Caco-2 (cell line): ENCODE measurements around the gene LMAN2. TPM values are rescaled to one million over a fixed set of nuclear protein-coding genes. Genes with fewer than 3 reads are reported as not detected.
"Not testable (repeated sequence)": the region's sequence is repeated elsewhere in the genome, so short reads cannot be mapped to it uniquely, and the experiment has no call there.

Source experiments
- BruUV-seq: library from RNA; stranded (reverse); fragments of 400-500 nt; replicated peaks from 2 replicates; lab custom pipeline; 2021; lab: Mats Ljungman, UMichigan
- CTCF ChIA-PET: fragments of 300-600 bp; sonication (Branson Sonifier 250); formaldehyde crosslinking; loops from one replicate; lab custom pipeline; 2022; ENCODE audit warnings: antibody characterized with exemption; lab: Charles Lee
- POLR2A ChIA-PET: fragments of 300-600 bp; sonication (Branson Sonifier 250); formaldehyde crosslinking; loops from one replicate; lab custom pipeline; 2022; ENCODE audit warnings: antibody characterized with exemption; lab: Charles Lee
- DNase-seq, 2 experiments: peaks; one replicate each; pipeline versions ENCODE4 v3.0.0 to v3.0.0-alpha.2; 2020 to 2022
- H3K27me3 ChIP-seq: replicated peaks from 2 replicates; pipeline ENCODE4 v1.6.0; 2011; ENCODE audit warnings: low read length; ENCODE audit not compliant: control insufficient read depth, insufficient read depth
- H3K36me3 ChIP-seq: 2 replicates; pipeline ENCODE4 v1.5.1; 2011; ENCODE audit warnings: low read length; ENCODE audit not compliant: control insufficient read depth, insufficient read depth
- H3K4me1 ChIP-seq: fragments of 250-450 bp; sonication (Bioruptor Pico); 2 replicates; pipeline ENCODE4 v1.5.1; 2020; ENCODE audit warnings: mild to moderate bottlenecking
- H3K4me3 ChIP-seq: 2 replicates; pipeline ENCODE4 v1.5.1; 2011; ENCODE audit warnings: low read depth, mild to moderate bottlenecking, control low read depth, low read length
- H3K9me3 ChIP-seq: fragments of 250-450 bp; sonication (Bioruptor Pico); 2 replicates; pipeline ENCODE4 v1.5.1; 2020; ENCODE audit warnings: mild to moderate bottlenecking, moderate library complexity
- H3K27ac Mint-ChIP-seq: one replicate; pipeline ENCODE4 v1.8.0; 2022; ENCODE audit warnings: mixed read lengths; ENCODE audit not compliant: unreplicated experiment
- H3K27me3 Mint-ChIP-seq: one replicate; pipeline ENCODE4 v1.8.0; 2022; ENCODE audit warnings: mixed read lengths; ENCODE audit not compliant: insufficient read depth, unreplicated experiment
- H3K36me3 Mint-ChIP-seq: one replicate; pipeline ENCODE4 v1.8.0; 2022; ENCODE audit warnings: mild to moderate bottlenecking, mixed read lengths; ENCODE audit not compliant: insufficient read depth, unreplicated experiment
- H3K4me1 Mint-ChIP-seq: one replicate; pipeline ENCODE4 v1.8.0; 2022; ENCODE audit warnings: low read depth, mixed read lengths; ENCODE audit not compliant: unreplicated experiment
- H3K4me3 Mint-ChIP-seq: one replicate; pipeline ENCODE4 v1.8.0; 2022; ENCODE audit warnings: mild to moderate bottlenecking, moderate library complexity, mixed read lengths; ENCODE audit not compliant: unreplicated experiment
- H3K9me3 Mint-ChIP-seq: one replicate; pipeline ENCODE4 v1.8.0; 2022; ENCODE audit warnings: mixed read lengths; ENCODE audit not compliant: unreplicated experiment
- intact Hi-C: fragments of 100-400 bp; cut with micrococcal nuclease; formaldehyde crosslinking; loops from one replicate; pipeline ENCODE4 v1.10.0; 2022; ENCODE audit not compliant: unreplicated experiment
- total RNA-seq: library from RNA; stranded (reverse); gene quantifications from 2 replicates; pipeline ENCODE4 v1.2.3, GENCODE V29; 2022
- TF ChIP-seq, protein P1 (sequence below), 2 experiments: fragments of 200-600 bp in 1 of 2; IDR thresholded peaks; 1 replicate in 1 of 2; 2 replicates in 1 of 2; pipeline versions ENCODE4 v1.5.1 to v1.8.0; 2011 to 2022; ENCODE audit warnings: antibody characterized with exemption in 1 of 2, control low read depth in 1 of 2, inconsistent platforms in 1 of 2, low read depth in 1 of 2, low read length in 1 of 2, mild to moderate bottlenecking in 1 of 2, moderate library complexity in 1 of 2; ENCODE audit not compliant: insufficient read depth in 1 of 2, severe bottlenecking in 1 of 2, unreplicated experiment in 1 of 2

Gene LMAN2
- total RNA-seq, 1 experiment from 2014 or later, result 241 TPM

DNA sequence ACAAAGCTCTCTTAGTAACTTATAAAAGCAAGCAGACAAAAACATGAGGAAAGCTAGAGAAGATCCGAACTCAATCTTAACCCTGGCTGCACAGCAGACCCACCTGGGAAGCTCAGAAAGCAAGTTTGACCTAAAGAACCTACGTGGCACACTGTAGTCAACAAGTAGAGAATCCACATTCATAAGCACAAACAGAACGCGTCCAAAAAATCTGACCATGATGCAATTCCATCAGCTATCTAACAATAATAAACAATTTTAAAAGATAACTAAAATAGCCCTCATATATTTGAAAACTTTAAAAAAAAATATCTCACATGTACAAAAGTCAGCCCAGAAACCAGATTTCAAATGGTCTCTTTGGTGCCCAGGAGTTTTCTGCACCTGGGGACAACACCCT, 4.6 kb downstream of the LMAN2 start:
- Mint-ChIP-seq H3K9me3 (no peaks in the 10 kb centered on the region), H3K4me1 (peaks cover 19% of the 10 kb centered on the region), H3K36me3 (peaks cover 58% of the 10 kb centered on the region), H3K27ac (no peak overlapping the region), H3K27me3 (no peaks in the 10 kb centered on the region), H3K4me3 (no peak overlapping the region)
- no peak overlapping the region for H3K4me3 ChIP-seq
- BruUV-seq, result no TSS peak
- H3K4me1 ChIP-seq, result 0 out of 2 replicates have a peak, but pooled peaks cover 8% of the 10 kb centered on the region
- DNase-seq, result no peak
- 0 out of 2 replicates have a peak, but pooled peaks cover 2% of the 10 kb centered on the region for H3K36me3 ChIP-seq
- POLR2A ChIA-PET, result interaction anchor here (2.2 kb wide), 1 partner anchor 24 kb away, joined by 6 read pairs; no protein-coding TSS in a partner anchor
- TF ChIP-seq, protein P1, sequence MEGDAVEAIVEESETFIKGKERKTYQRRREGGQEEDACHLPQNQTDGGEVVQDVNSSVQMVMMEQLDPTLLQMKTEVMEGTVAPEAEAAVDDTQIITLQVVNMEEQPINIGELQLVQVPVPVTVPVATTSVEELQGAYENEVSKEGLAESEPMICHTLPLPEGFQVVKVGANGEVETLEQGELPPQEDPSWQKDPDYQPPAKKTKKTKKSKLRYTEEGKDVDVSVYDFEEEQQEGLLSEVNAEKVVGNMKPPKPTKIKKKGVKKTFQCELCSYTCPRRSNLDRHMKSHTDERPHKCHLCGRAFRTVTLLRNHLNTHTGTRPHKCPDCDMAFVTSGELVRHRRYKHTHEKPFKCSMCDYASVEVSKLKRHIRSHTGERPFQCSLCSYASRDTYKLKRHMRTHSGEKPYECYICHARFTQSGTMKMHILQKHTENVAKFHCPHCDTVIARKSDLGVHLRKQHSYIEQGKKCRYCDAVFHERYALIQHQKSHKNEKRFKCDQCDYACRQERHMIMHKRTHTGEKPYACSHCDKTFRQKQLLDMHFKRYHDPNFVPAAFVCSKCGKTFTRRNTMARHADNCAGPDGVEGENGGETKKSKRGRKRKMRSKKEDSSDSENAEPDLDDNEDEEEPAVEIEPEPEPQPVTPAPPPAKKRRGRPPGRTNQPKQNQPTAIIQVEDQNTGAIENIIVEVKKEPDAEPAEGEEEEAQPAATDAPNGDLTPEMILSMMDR (IDR thresholded peaks at IDR 0.05; ENCODE audit: insufficient read depth in 1 of 2, low read depth in 1 of 2, low read length in 1 of 2, severe bottlenecking in 1 of 2, unreplicated experiment in 1 of 2), result no peak
- CTCF ChIA-PET, result interaction anchor here (0.5 to 0.6 kb wide), 2 partner anchors 62 to 292 kb away, joined by 3 read pairs; no protein-coding TSS in a partner anchor
- no peaks in the 10 kb centered on the region for H3K9me3 ChIP-seq
- no peaks in the 10 kb centered on the region for H3K27me3 ChIP-seq
- intact Hi-C loops, result no loop called here

GRCh38 chr5:177344891-177345290, 6.6 kb downstream of the LMAN2 start:
- H3K36me3 ChIP-seq, result 0 out of 2 replicates have a peak, but pooled peaks cover 2% of the 10 kb centered on the region
- CTCF ChIA-PET, result no interaction called here
- H3K9me3 Mint-ChIP-seq, result no peaks in the 10 kb centered on the region

GRCh38 chr5:177343777-177344176, 7.7 kb downstream of the LMAN2 start:
- Mint-ChIP-seq H3K36me3 (peaks cover 72% of the 10 kb centered on the region), H3K9me3 (no peaks in the 10 kb centered on the region), H3K27ac (no peak overlapping the region), H3K4me1 (peaks cover 5% of the 10 kb centered on the region), H3K27me3 (no peaks in the 10 kb centered on the region), H3K4me3 (no peak overlapping the region)
- Histone ChIP-seq H3K4me1 (no peaks in the 10 kb centered on the region), H3K27me3 (no peaks in the 10 kb centered on the region), H3K36me3 (no peaks in the 10 kb centered on the region), H3K9me3 (no peaks in the 10 kb centered on the region), H3K4me3 (no peak overlapping the region)
- DNase-seq, result no peak
- POLR2A ChIA-PET, result interaction anchor here (0.7 kb wide), 1 partner anchor 316 kb away, joined by 5 read pairs; no protein-coding TSS in a partner anchor
- CTCF ChIA-PET, result interaction anchor here (0.8 to 0.9 kb wide), 2 partner anchors 34 to 40 kb away, joined by 3 to 4 read pairs; partner anchors contain the start of genes PRELID1 and RAB24
- TF ChIP-seq, protein P1 (IDR thresholded peaks at IDR 0.05; ENCODE audit: insufficient read depth in 1 of 2, low read depth in 1 of 2, low read length in 1 of 2, severe bottlenecking in 1 of 2, unreplicated experiment in 1 of 2), result no peak
- no TSS peak for BruUV-seq
- intact Hi-C loops, result no loop called here

More at GRCh38 chr5:177344891-177345290, 6.6 kb downstream of the LMAN2 start:
- no TSS peak for BruUV-seq
- Mint-ChIP-seq H3K4me3 (no peak overlapping the region), H3K4me1 (peaks cover 16% of the 10 kb centered on the region), H3K27ac (no peak overlapping the region), H3K27me3 (no peaks in the 10 kb centered on the region), H3K36me3 (peaks cover 67% of the 10 kb centered on the region)
- Histone ChIP-seq H3K4me3 (no peak overlapping the region), H3K4me1 (0 out of 2 replicates have a peak, but pooled peaks cover 1% of the 10 kb centered on the region), H3K9me3 (no peaks in the 10 kb centered on the region), H3K27me3 (no peaks in the 10 kb centered on the region)
- TF ChIP-seq, protein P1 (IDR thresholded peaks at IDR 0.05; ENCODE audit: insufficient read depth in 1 of 2, low read depth in 1 of 2, low read length in 1 of 2, severe bottlenecking in 1 of 2, unreplicated experiment in 1 of 2), result no peak
- no peak for DNase-seq
- intact Hi-C loops, result no loop called here
- POLR2A ChIA-PET, result no interaction called here

DNA sequence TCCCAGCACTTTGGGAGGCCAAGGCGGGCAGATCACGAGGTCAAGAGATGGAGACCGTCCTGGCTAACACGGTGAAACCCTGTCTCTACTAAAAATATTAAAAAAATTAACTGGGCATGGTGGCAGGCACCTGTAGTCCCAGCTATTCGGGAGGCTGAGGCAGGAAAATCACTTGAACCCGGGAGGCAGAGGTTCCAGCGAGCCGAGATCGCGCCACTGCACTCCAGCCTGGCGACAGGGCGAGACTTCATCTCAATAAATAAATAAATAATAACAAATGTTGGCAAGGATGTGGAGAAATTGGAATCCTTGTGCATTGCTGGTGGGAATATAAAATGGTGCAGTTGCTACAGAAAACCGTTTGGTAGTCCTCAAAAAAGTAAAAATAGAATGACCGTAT, 8.5 kb downstream of the LMAN2 start:
- peaks cover 70% of the 10 kb centered on the region for H3K36me3 Mint-ChIP-seq
- CTCF ChIA-PET, BruUV-seq, H3K27ac Mint-ChIP-seq, H3K27me3 Mint-ChIP-seq, H3K9me3 ChIP-seq, H3K4me3 ChIP-seq, DNase-seq, H3K4me3 Mint-ChIP-seq, H3K36me3 ChIP-seq, intact Hi-C loops, H3K9me3 Mint-ChIP-seq, H3K4me1 Mint-ChIP-seq, H3K4me1 ChIP-seq, H3K27me3 ChIP-seq, POLR2A ChIA-PET: not testable (repeated sequence)
